Measurements from ENCODE around the gene ALKBH3. TPM values are rescaled to one million over a fixed set of nuclear protein-coding genes. Genes with fewer than 3 reads are reported as not detected.

ALKBH3 gene
- total and polyA plus RNA-seq, 2 donors (not counting 3 experiments of a cell fraction or from before 2014, with no cell fraction given), result 28.0 to 34.7 TPM

- H3K27ac ChIP-seq (ENCODE audit: insufficient read depth, low read depth, low read length), result no peak overlapping the region
- ChIA-PET POLR2A (no interaction called here), CTCF (interaction anchor here (1.2 kb wide), 1 partner anchor 17 kb away, joined by 4 read pairs; no protein-coding TSS in a partner anchor)
- no peaks in the 10 kb centered on the region for H3K9me1 ChIP-seq (replicated peaks; ENCODE audit: control insufficient read depth, extremely low read depth, insufficient read depth, low read length)
- FAIRE-seq, result no peak
- BruUV-seq (replicated peaks), result no TSS peak
- no peak for TF ChIP-seq GATA2 (IDR thresholded peaks at IDR 0.05; ENCODE audit: insufficient read depth, insufficient read length, low read depth, low read length)
- TF ChIP-seq POLR2AphosphoS5 (IDR thresholded peaks at IDR 0.05; ENCODE audit: insufficient read depth, low read depth, low read length), result no peak
- TF ChIP-seq FOS (IDR thresholded peaks at IDR 0.05; ENCODE audit: borderline replicate concordance, insufficient read depth, low read length), result no peak
- TF ChIP-seq EZH2 (IDR thresholded peaks at IDR 0.05; ENCODE audit: borderline replicate concordance, low read depth, low read length, severe bottlenecking), result no peak
- TF ChIP-seq MYC (IDR thresholded peaks at IDR 0.05; ENCODE audit: low read depth, low read length), result no peak
- no peak overlapping the region for H2AFZ ChIP-seq (ENCODE audit: low read depth, low read length)
- no peak overlapping the region for H3K4me3 ChIP-seq (replicated peaks in 1 of 3; ENCODE audit: insufficient read depth in 1 of 3, low read depth in 1 of 3, low read length in 3 of 3)
- DNase-seq (ENCODE audit: low read depth, low spot score), result no peak
- dilution Hi-C loops (cut with MboI; ENCODE audit: extremely low pct_ligation_motif_present, low sequenced_read_pairs), result no loop called here
- H3K79me2 ChIP-seq (ENCODE audit: control insufficient read depth, insufficient read depth, low read length), result no peaks in the 10 kb centered on the region
- H3K4me1 ChIP-seq (ENCODE audit: control insufficient read depth, extremely low read depth, insufficient read depth, low read length), result peaks cover 14% of the 10 kb centered on the region
- H3K9ac ChIP-seq (replicated peaks; ENCODE audit: extremely low read depth, insufficient read depth, low read length), result no peak overlapping the region
- intact Hi-C loops (cut with micrococcal nuclease), result no loop called here
- H3K9me3 ChIP-seq (replicated peaks; ENCODE audit: control insufficient read depth, insufficient read depth, low read length), result no peaks in the 10 kb centered on the region
- peaks cover 3 to 8% of the 10 kb centered on the region in 2 experiments for H3K36me3 ChIP-seq (ENCODE audit: control insufficient read depth in 2 of 2, extremely low read depth in 1 of 2, insufficient read depth in 2 of 2, low read length in 2 of 2)
- no peaks in the 10 kb centered on the region for H3K27me3 ChIP-seq (ENCODE audit: control insufficient read depth in 2 of 2, insufficient read depth in 2 of 2, low read length in 2 of 2)
- H4K20me1 ChIP-seq (replicated peaks; ENCODE audit: control insufficient read depth, extremely low read depth, insufficient read depth, low read length), result no peaks in the 10 kb centered on the region
- no peak overlapping the region for H3K4me2 ChIP-seq (ENCODE audit: insufficient read depth, low read length)
These were observed 45.5 kb upstream of the ALKBH3 start for GRCh38 chr11:43835104-43835503.

DNA sequence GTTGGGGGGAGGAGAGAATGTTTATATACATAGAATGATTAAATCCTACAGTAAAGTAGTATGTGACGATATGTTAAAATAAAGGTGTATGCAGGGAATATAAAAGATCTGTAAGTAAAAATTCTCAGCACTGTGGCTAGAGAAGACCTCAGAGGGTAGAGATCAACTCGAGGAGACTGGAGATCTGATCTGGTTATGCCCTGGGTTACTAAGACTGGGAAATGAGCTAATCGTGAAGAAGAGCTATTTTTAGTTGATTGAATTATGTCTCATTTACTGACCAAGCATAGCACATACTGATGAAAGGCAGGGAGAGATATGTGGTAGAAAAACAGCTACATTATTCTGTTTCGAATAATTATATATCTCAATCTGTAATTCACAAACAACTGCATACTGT, 42.8 kb upstream of the ALKBH3 start:
- Histone ChIP-seq H4K20me1 (replicated peaks; ENCODE audit: control insufficient read depth, extremely low read depth, insufficient read depth, low read length) (no peaks in the 10 kb centered on the region), H3K79me2 (ENCODE audit: control insufficient read depth, insufficient read depth, low read length) (no peaks in the 10 kb centered on the region), H3K4me2 (ENCODE audit: insufficient read depth, low read length) (no peak overlapping the region), H2AFZ (ENCODE audit: low read depth, low read length) (no peak overlapping the region), H3K36me3 (ENCODE audit: control insufficient read depth in 2 of 2, extremely low read depth in 1 of 2, insufficient read depth in 2 of 2, low read length in 2 of 2) (peaks cover 2 to 12% of the 10 kb centered on the region in 2 experiments), H3K27ac (ENCODE audit: insufficient read depth, low read depth, low read length) (no peak overlapping the region), H3K27me3 (ENCODE audit: control insufficient read depth in 2 of 2, insufficient read depth in 2 of 2, low read length in 2 of 2) (no peaks in the 10 kb centered on the region), H3K9me3 (replicated peaks; ENCODE audit: control insufficient read depth, insufficient read depth, low read length) (no peaks in the 10 kb centered on the region), H3K9me1 (replicated peaks; ENCODE audit: control insufficient read depth, extremely low read depth, insufficient read depth, low read length) (no peaks in the 10 kb centered on the region), H3K4me3 (replicated peaks in 1 of 3; ENCODE audit: insufficient read depth in 1 of 3, low read depth in 1 of 3, low read length in 3 of 3) (no peak overlapping the region), H3K4me1 (ENCODE audit: control insufficient read depth, extremely low read depth, insufficient read depth, low read length) (no peaks in the 10 kb centered on the region), H3K9ac (replicated peaks; ENCODE audit: extremely low read depth, insufficient read depth, low read length) (no peak overlapping the region)
- POLR2A ChIA-PET, result no interaction called here
- BruUV-seq (replicated peaks), result no TSS peak
- DNase-seq (ENCODE audit: low read depth, low spot score), result no peak
- CTCF ChIA-PET, result interaction anchor here (1.8 to 3.2 kb wide), 3 partner anchors 11 to 14 kb away, joined by 8 to 16 read pairs (median 11); no protein-coding TSS in a partner anchor
- FAIRE-seq, result no peak
- dilution Hi-C loops (cut with MboI; ENCODE audit: extremely low pct_ligation_motif_present, low sequenced_read_pairs), result no loop called here
- TF ChIP-seq JUN (IDR thresholded peaks at IDR 0.05; ENCODE audit: borderline replicate concordance, insufficient read depth, insufficient read length, low read depth) (no peak), POLR2AphosphoS5 (IDR thresholded peaks at IDR 0.05; ENCODE audit: insufficient read depth, low read depth, low read length) (no peak), GATA2 (IDR thresholded peaks at IDR 0.05; ENCODE audit: insufficient read depth, insufficient read length, low read depth, low read length) (no peak), EZH2 (IDR thresholded peaks at IDR 0.05; ENCODE audit: borderline replicate concordance, low read depth, low read length, severe bottlenecking) (no peak), CTCF (IDR thresholded peaks at IDR 0.05; ENCODE audit: extremely low read depth in 1 of 2, insufficient read depth in 1 of 2, low read depth in 1 of 2, low read length in 2 of 2) (no peak), FOS (IDR thresholded peaks at IDR 0.05; ENCODE audit: borderline replicate concordance, insufficient read depth, low read length) (no peak), MAX (IDR thresholded peaks at IDR 0.05; ENCODE audit: insufficient read depth, insufficient read length) (no peak), MYC (IDR thresholded peaks at IDR 0.05; ENCODE audit: low read depth, low read length) (no peak), POLR2A (IDR thresholded peaks at IDR 0.05; ENCODE audit: low read depth, low read length) (no peak)
- intact Hi-C loops (cut with micrococcal nuclease), result no loop called here

Measured in endothelial cell of umbilical vein (primary cell).